Dermis blood vessel endothelial cell (primary cell): ENCODE data around the gene TNRC18. TPM values are rescaled to one million over a fixed set of nuclear protein-coding genes. Genes with fewer than 3 reads are reported as not detected.

Experiments used
- DNase-seq: peaks from one replicate; pipeline ENCODE4 v3.0.0; 2010
- total RNA-seq: library from RNA; depleted of rRNA; stranded (reverse); fragments of >200 nt; gene quantifications from 2 replicates; pipeline ENCODE4 v1.2.3, GENCODE V29; 2014

The TNRC18 gene
- total RNA-seq, 1 donor from 2014 or later: 42.5 TPM

GRCh38 chr7:5451391-5451790 is 27.8 kb upstream of the TNRC18 start:
- no peak for DNase-seq

- DNase-seq: peak; percentile 67
Measured at GRCh38 chr7:5450549-5451327, 27.1 kb upstream of the TNRC18 start.

DNA sequence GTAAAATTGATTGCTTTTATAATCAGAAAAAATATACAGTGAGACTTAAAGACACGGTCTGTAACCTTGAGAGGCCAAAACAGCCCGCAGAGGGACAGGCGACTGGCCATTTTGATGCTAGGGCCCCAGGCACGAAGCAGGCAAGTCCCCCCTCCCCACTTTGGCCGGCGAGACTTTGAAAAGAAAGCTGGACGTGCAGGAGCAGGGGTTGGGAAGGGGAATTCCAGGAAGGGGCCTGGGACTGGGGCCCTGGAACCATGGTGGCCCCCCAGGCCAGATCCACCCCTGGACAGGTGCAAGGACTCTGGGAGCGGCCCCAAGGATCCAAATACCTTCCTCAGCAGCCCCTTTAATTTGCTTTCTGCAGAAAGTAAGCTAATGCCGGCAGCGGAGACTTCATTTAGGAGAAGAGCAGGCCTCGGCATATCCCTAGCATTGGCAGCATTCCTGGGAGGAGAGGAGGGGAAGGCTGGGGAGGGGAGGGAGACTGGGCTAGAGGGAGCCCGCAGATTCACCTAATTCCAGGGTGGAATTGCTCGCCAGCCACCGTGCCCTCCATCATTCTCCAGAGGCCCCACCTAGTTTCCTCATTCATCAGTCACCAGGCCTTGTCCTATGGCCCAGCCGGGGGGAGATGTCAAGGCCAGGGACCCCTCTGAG is 24.9 kb upstream of the TNRC18 start:
- DNase-seq: no peak

DNA sequence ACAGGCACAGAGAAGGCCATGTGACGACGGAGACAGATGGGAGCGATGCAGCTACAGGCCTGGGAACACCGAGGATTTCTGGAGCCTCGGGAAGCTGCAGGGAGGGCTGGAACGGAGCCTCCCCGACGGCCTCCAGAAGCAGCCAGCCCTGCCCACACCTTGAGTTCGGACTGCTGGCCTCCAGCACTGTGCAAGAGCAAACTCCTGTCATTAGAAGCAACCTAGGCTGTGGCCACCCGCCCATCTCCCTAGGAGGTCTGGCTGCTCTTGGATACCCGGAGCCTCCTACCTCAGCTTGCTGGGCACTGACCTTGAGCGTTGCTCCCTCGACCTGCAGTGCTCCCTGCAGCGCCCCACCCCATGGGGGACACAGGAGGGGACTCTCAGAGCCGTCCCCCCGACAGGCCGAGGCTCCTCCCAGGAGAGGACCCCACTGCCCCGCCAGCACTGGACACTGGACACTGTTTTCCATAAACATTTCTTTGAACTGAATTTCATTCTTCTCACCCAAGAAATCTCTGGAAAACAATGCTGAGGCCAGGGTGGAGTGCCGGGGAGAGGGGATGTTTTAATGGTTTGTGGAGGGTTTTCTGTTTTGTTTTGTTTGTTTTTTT is 22.5 kb upstream of the TNRC18 start:
- DNase-seq: no peak

DNA sequence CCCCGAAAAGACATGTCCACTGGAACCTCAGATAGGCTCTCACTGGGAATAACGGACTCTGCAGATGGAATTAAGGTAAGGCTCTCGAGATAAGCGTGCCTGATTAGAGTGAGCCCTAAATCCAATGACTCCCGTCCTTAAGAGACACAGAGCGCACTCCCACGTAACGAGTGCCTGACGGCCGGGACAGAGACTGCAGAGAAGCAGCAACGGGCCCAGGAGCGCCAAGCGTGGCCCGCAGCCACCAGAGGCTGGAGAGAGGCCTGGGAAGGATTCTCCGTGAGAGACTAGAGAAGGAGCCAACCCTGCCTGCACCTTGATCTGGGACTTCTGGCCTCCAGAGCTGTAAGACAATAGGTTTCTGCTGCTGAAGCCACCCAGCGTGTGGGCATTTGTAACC is 20.0 kb upstream of the TNRC18 start:
- DNase-seq: no peak

GRCh38 chr7:5442757-5443305 is 19.2 kb upstream of the TNRC18 start:
- no peak for DNase-seq

DNA sequence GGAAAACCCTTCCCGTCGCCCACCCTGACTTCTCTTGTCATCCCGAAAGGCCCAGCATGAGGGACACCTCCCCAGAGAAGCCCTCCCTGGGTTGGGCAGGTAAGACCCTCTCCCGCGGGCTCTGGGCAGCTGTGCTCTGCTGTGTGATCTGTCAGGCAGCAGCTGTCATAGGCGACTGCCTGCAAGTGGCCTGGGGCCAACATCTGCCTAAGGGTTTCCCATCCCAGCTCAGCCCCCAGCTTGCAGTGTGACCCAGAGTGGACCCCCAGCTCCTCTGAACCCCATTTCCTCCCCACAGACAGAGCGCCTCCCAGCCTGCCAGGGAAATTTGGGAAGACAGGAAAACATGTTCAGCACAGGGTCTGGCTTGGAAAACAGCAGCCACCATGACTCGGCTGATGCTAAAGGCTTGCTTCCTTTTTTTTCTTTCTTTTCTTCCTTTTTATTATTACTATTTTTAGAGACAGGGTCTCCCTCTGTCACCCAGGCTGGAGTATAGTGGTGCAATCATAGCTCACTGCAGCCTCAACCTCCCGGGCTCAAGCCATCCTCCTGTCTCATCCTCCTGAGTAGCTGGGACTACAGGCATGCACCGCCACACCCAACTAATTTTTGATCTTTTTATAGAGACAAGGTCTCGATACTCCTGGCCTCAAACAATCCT is 18.3 kb upstream of the TNRC18 start:
- DNase-seq: no peak

DNA sequence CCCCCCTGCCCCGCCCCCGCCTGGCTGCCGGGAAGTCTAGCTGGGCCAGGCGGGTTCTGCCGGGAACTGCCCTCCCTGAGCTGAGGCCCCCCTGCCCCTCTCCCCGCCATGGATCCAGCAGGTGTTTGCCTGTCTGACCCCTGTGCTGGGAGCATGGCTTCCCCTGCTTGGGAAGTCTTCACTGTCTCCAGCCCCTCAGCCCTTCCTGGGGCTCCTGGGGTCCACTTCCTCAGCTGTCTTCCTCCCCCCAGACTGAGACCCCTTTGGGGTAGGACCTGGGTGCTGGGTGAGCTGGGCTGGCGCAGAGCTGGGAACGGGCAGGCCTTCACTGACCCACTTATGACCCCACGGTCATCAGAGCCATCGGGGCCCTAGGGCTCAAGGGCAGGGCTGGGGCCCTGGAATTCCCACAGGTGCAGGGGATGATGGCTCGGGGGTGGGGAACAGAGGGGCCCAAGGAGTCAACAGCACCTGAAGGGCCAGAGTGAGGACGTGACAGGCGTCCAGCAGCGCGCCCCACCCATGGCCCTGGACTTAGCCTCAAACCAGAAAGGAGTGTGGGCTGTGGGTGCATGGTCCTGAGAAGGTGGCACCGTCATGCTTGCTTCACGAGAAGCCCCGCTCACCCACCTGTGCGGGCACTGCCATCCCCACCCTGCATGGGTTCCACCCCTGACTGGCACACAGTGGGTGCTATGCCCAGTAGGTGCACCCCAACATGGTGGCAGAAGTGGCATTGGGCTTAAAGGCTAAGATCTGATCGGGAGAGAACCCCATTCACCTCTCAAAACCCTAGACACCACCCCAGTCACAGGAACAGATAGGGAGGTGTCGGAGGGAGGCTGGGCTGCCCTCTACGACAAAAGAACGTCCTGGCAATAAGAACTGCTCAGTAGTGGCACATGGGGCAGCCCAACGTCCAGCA is 16.2 kb upstream of the TNRC18 start:
- no peak for DNase-seq

DNA sequence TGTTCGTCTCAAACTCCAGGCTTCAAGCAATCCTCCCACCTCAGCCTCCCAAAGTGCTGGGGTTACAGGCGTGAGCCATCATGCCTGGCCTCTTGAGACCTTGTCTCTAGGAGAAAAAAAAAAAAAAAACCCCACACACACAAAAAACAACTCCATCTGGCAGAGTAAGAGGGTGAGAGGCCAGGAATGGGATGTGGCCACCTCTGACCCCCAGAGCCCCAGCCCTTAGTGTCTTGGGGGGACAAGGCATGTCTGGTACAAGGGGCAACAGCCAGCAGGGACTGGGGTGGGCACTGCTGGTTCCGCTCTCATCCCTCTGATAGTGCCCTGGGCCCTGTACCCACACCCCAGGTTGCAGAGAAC is 15.6 kb upstream of the TNRC18 start:
- DNase-seq: no peak

GRCh38 chr7:5437987-5438386 is 14.4 kb upstream of the TNRC18 start:
- DNase-seq: no peak

GRCh38 chr7:5437348-5437892 is 13.8 kb upstream of the TNRC18 start:
- DNase-seq: no peak

DNA sequence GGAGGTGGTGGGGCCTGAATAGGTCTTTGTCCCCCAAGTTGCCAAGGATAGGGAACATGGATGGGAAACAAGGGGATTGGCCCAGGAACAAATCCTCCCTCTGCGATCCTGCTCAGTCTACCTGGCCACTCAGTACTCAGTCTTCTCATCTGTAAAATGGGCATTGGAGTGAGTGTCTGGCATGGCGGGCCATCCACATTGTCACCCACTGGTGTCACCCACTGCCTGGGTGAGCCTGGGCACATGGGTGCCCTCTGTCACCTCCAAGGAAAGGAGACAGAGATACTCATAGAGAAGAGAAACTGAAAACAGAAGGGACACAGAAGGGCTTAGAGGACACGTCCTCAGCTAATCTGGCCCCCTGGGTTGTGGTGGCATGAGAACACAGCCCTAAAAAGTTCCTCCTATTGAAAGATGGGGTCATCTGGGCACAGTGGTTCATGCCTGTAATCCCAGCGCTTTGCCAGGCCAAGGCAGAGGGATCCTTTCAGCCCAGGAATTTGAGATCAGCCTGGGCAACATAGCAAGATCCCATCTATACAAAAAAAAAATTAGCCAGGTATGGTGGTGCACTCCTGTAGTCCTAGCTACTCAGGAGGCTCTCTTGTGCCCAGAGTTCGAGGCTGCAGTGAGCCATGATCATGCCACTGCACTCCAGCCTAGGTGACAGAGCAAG is 12.5 kb upstream of the TNRC18 start:
- no peak for DNase-seq

DNA sequence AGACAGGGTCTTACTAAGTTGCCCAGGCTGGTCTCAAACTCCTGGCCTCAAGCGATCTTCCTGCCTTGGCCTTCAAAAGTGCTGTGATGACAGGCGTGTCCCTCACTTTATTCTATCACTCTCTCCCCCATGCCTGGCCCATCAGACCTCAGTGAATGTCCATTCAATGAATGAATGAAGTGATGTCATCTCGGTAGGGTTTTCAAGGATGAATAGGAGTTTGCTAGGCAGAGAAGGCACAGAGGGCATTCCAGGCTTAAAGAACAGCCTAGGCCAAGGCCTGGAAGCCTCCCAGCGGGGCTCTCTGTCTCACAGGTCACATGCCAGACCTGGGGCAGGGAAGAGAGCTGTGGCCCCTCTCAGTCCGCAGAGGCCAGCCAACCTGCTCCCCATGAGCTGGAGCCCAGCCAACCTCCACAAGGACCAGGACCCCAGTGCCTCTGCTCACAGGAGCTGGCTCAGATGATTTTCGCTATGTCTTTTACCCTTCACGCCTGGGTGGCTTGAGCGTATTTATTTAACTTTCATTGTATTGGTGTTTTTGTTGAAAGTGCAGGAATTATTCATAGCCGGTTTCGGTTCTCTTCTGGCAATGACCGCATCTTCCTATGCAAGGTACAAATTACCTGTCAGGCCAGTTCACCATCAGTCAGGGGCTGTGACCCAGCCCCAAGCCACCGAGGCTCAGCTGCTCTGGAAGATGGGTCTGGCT is 11.8 kb upstream of the TNRC18 start:
- DNase-seq: no peak

- no peak for DNase-seq
Measured at GRCh38 chr7:5433181-5433580, 9.5 kb upstream of the TNRC18 start.

- no peak for DNase-seq
Measured at GRCh38 chr7:5432691-5433090, 9.1 kb upstream of the TNRC18 start.

DNA sequence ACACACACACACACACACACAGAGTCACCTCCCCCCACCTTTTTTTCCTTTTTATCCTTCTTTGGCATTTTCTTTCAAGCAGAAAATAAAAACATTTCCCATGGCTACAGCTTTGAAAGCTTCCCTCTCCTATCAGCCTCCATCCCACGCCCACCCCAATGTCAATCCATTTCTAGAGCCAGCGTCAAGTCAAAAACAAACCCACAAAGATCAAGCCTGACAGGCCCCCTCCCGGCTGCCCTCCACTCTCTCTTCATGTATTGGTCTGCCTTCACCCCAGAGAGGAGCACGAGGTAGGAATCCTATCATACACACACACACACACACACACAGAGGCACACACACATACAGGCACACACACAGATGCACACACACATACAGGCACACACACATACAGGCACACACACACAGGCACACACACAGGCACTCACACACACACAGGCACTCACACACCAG is 8.0 kb upstream of the TNRC18 start:
- DNase-seq: no peak

- no peak for DNase-seq
Measured at GRCh38 chr7:5430612-5430947, 6.9 kb upstream of the TNRC18 start.

DNA sequence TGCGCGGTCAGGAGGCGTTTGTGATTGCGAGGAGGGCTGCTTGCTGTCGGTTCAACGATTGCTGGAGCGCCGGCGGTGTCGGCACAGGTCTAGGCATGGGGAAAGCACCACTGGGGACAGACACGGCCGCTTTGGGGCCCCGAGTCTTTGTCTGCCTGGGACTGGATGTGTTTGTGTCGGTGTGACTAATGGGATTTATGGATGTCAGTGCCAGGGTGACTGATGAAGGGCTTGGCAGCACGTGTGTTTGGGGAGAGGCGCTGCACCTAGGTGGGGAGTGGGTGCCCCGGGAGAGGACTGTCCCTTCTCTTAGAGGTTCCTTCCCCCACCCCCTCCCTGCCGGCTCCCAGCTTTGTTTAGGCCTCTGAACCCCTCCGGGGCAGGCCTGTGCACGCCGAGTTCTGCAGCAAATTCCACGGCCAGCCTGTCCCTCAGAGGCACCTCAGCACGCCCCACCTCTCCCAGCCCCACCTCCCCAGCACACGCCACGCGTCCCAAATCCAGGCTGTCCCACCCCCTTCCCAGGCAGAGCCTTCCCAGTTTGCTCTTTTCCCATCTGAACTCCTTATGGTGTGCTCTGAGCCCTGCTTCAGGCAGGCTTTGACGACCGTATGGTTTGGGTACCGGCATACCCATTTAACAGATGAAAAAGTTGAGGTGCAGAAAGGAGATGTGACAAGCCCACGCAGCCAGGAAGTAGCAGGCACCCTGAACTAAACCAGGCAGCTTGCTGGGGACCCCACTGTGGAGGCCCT is 6.4 kb upstream of the TNRC18 start:
- no peak for DNase-seq

DNA sequence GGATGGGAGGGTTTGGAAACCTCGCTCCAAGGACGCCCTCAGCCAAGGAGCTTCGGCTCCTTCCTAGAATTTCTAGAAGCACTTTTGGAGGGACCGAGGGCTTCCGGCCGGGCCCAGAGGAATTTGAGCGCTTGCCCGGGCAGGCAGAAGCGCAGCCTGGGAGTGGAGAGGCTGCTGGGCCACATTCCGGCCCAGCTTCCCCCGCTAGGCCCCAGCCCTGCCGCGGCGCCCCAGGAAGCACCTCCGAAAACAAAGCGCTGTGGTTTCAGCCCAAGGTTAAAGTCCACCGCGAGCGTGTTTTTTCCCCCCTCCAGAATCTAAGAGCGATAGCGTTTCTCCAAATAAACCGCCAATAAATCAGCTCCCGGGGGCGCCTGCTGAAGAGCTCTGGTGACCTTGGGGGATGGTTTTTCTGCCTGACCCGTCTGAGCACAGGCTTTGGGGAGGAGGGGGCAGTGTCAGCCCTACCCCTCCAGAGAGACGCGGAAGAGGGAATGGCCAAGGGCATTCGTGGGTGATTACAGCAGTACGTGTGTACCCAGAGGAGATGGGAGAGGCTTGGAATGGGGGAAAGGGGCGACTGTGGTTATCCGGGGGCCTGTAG is 5.7 kb upstream of the TNRC18 start:
- DNase-seq: no peak
